WERI-Rb-1 (cell line): ENCODE results near the gene KCP.

Experiments
- DNase-seq: peaks from one replicate; pipeline ENCODE4 v3.0.0-alpha.2; 2020
- H3K27ac ChIP-seq: fragments of 250-450 bp; sonication (Bioruptor Pico); 2 replicates; pipeline ENCODE4 v1.5.1; 2020; ENCODE audit warnings: mild to moderate bottlenecking, moderate library complexity
- H3K27me3 ChIP-seq: fragments of 250-450 bp; sonication (Bioruptor Pico); 2 replicates; pipeline ENCODE4 v1.5.1; 2021; ENCODE audit warnings: mild to moderate bottlenecking, low read depth, moderate library complexity; ENCODE audit not compliant: insufficient read depth, severe bottlenecking
- H3K36me3 ChIP-seq: fragments of 250-450 bp; sonication (Bioruptor Pico); 2 replicates; pipeline ENCODE4 v1.5.1; 2020; ENCODE audit warnings: mild to moderate bottlenecking, moderate library complexity
- H3K4me3 ChIP-seq: 2 replicates; pipeline ENCODE4 v1.5.1; 2011; ENCODE audit warnings: low read depth, mild to moderate bottlenecking, control low read depth, low read length
- H3K9me3 ChIP-seq: fragments of 250-450 bp; sonication (Bioruptor Pico); 2 replicates; pipeline ENCODE4 v1.5.1; 2021; ENCODE audit warnings: mild to moderate bottlenecking, moderate library complexity; ENCODE audit not compliant: severe bottlenecking
- TF ChIP-seq, protein P1 (sequence below): IDR thresholded peaks from 2 replicates; pipeline ENCODE4 v1.5.1; 2011; ENCODE audit warnings: low read depth, mild to moderate bottlenecking, control low read depth, inconsistent platforms, low read length

The KCP gene

GRCh38 chr7:128849804-128850490 is 60.6 kb downstream of the KCP start:
- Histone ChIP-seq H3K36me3 (no peaks in the 10 kb centered on the region), H3K27me3 (no peaks in the 10 kb centered on the region), H3K9me3 (no peaks in the 10 kb centered on the region), H3K27ac (no peak overlapping the region), H3K4me3 (no peak overlapping the region)
- TF ChIP-seq, protein P1, sequence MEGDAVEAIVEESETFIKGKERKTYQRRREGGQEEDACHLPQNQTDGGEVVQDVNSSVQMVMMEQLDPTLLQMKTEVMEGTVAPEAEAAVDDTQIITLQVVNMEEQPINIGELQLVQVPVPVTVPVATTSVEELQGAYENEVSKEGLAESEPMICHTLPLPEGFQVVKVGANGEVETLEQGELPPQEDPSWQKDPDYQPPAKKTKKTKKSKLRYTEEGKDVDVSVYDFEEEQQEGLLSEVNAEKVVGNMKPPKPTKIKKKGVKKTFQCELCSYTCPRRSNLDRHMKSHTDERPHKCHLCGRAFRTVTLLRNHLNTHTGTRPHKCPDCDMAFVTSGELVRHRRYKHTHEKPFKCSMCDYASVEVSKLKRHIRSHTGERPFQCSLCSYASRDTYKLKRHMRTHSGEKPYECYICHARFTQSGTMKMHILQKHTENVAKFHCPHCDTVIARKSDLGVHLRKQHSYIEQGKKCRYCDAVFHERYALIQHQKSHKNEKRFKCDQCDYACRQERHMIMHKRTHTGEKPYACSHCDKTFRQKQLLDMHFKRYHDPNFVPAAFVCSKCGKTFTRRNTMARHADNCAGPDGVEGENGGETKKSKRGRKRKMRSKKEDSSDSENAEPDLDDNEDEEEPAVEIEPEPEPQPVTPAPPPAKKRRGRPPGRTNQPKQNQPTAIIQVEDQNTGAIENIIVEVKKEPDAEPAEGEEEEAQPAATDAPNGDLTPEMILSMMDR = no peak
- no peak for DNase-seq

- TF ChIP-seq, protein P1 = no peak
- no peak overlapping the region for H3K27ac ChIP-seq
- DNase-seq = no peak
- H3K27me3 ChIP-seq = no peaks in the 10 kb centered on the region
- H3K4me3 ChIP-seq = no peak overlapping the region
- no peaks in the 10 kb centered on the region for H3K9me3 ChIP-seq
- no peaks in the 10 kb centered on the region for H3K36me3 ChIP-seq
Observed at GRCh38 chr7:128849156-128849515, 61.4 kb downstream of the KCP start.

DNA sequence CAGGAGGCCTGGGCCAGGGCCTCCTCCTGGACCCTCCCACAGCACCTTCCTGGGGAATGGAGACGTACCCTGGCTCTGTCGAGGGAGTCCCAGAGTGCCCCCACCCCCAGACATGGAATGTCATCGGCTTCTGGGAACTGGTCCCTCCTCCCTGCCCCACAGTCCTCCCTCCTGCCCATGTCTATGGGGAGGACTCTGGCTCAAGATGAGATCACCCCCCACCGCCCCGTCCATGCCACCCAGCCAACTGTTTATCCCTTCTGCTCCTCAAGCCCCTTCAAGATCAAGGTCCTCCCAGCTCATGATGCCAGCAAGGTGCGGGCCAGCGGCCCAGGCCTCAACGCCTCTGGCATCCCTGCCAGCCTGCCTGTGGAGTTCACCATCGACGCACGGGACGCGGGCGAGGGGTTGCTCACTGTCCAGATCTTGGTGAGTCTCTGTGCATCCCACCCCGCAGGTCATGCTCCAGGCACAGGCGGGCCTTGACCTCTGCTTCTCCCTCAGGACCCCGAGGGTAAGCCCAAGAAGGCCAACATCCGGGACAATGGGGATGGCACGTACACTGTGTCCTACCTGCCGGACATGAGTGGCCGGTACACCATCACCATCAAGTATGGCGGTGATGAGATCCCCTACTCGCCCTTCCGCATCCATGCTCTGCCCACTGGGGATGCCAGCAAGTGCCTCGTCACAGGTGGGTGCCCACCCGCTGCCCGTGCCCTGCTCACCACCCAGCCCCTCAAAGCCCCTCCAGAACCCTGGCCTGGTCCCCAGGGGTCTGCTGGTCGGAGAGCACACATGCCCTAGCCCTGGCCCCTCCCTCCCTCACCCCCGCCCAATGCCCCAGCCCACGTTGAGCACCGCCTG is 62.0 kb downstream of the KCP start:
- TF ChIP-seq, protein P1 = no peak
- Histone ChIP-seq H3K9me3 (no peaks in the 10 kb centered on the region), H3K4me3 (no peak overlapping the region), H3K27me3 (no peaks in the 10 kb centered on the region), H3K27ac (no peak overlapping the region), H3K36me3 (no peaks in the 10 kb centered on the region)
- no peak for DNase-seq

DNA sequence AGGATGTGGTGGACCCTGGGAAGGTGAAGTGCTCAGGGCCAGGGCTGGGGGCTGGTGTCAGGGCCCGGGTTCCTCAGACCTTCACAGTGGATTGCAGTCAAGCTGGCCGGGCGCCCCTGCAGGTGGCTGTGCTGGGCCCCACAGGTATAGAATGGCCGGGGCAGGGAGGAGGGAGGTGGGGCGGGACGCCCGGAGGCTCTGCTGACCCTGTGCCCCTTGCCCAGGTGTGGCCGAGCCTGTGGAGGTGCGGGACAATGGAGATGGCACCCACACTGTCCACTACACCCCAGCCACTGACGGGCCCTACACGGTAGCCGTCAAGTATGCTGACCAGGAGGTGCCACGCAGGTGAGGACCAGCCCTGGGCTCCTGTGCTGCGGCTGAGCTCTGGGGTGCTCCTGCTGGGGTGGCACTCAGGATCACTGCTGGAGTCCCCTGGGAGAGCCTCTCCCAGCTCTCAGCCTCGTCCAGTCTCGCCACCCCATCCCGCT is 62.7 kb downstream of the KCP start:
- Histone ChIP-seq H3K27ac (no peak overlapping the region), H3K9me3 (no peaks in the 10 kb centered on the region), H3K27me3 (no peaks in the 10 kb centered on the region), H3K4me3 (no peak overlapping the region), H3K36me3 (no peaks in the 10 kb centered on the region)
- DNase-seq = no peak
- TF ChIP-seq, protein P1 = no peak

- Histone ChIP-seq H3K36me3 (no peaks in the 10 kb centered on the region), H3K9me3 (no peaks in the 10 kb centered on the region), H3K27ac (no peak overlapping the region), H3K4me3 (no peak overlapping the region), H3K27me3 (no peaks in the 10 kb centered on the region)
- TF ChIP-seq, protein P1 = no peak
- DNase-seq = no peak
Observed at GRCh38 chr7:128846781-128847444, 63.6 kb downstream of the KCP start.
